K562 (cell line): ENCODE measurements around the gene UTP14C. TPM values are rescaled to one million over a fixed set of nuclear protein-coding genes. Genes with fewer than 3 reads are reported as not detected.

Source experiments
- ATAC-seq: fragments of 200-7000 bp; cut with Tn5 transposase; 3 replicates; pipeline ENCODE4 v1.9.1; 2020; ENCODE audit warnings: moderate library complexity
- BruUV-seq: library from RNA; stranded (reverse); fragments of 400-500 nt; replicated peaks from 2 replicates; lab custom pipeline; 2021; lab: Mats Ljungman, UMichigan
- CTCF ChIA-PET: fragments of 300-600 bp; formaldehyde crosslinking; extraction: SDS; loops from one replicate; lab custom pipeline; 2021; ENCODE audit warnings: low intra/inter-chr PET ratio; lab: Yijun Ruan, JAX
- POLR2A ChIA-PET: fragments of 300-600, 350-650 bp; sonication (Branson Sonifier 250); formaldehyde crosslinking; extraction: SDS; loops from one replicate; lab custom pipeline; 2021; ENCODE audit warnings: antibody characterized with exemption, inconsistent platforms; lab: Yijun Ruan, JAX
- DNase-seq, 4 experiments: peaks; one replicate each; pipeline versions ENCODE4 v3.0.0 to v3.0.0-alpha.2; 2011 to 2018; ENCODE audit warnings: low spot score in 3 of 4, mixed read lengths in 3 of 4; ENCODE audit errors: extremely low read depth in 1 of 4
- FAIRE-seq: peaks from 2 replicates; lab custom pipeline; 2011; peaks lifted over from hg19 to GRCh38; lab: Jason Lieb, UNC
- H2AFZ ChIP-seq: 2 replicates; pipeline ENCODE4 v1.6.0; 2011; ENCODE audit warnings: low read depth, low read length, control low read depth, inconsistent platforms
- H3K27ac ChIP-seq: fragments of 200-600 bp; 3 replicates; pipeline ENCODE4 v1.8.0; 2011; ENCODE audit warnings: low read depth, mild to moderate bottlenecking, control low read depth, inconsistent platforms, low read length, moderate library complexity, mixed read lengths; ENCODE audit errors: extremely low read depth
- H3K27me3 ChIP-seq, 2 experiments: fragments of 300-600 bp in 1 of 2; 2 replicates in 1 of 2; 3 replicates in 1 of 2; pipeline versions ENCODE4 v1.6.0 to v1.8.0; 2011; ENCODE audit warnings: inconsistent platforms in 2 of 2, low read length in 2 of 2, mild to moderate bottlenecking in 1 of 2, mixed read lengths in 1 of 2, moderate library complexity in 1 of 2; ENCODE audit not compliant: control insufficient read depth in 2 of 2, insufficient read depth in 2 of 2
- H3K36me3 ChIP-seq: fragments of 300-600 bp; 3 replicates; pipeline ENCODE4 v1.8.0; 2011; ENCODE audit warnings: mild to moderate bottlenecking, low read length, inconsistent platforms; ENCODE audit not compliant: control insufficient read depth, insufficient read depth
- H3K4me1 ChIP-seq, 2 experiments: fragments of 200-600 bp in 1 of 2; replicated peaks in 1 of 2; 2 replicates in 1 of 2; 3 replicates in 1 of 2; pipeline versions ENCODE4 v1.5.1 to v1.8.0; 2011; ENCODE audit warnings: inconsistent platforms in 2 of 2, low read length in 2 of 2, mild to moderate bottlenecking in 1 of 2, mixed read lengths in 1 of 2, moderate library complexity in 1 of 2; ENCODE audit not compliant: control insufficient read depth in 2 of 2, insufficient read depth in 2 of 2
- H3K4me2 ChIP-seq: 2 replicates; pipeline ENCODE4 v1.6.1; 2011; ENCODE audit warnings: low read length, control low read depth, inconsistent platforms, mixed read lengths; ENCODE audit not compliant: insufficient read depth
- H3K4me3 ChIP-seq: fragments of 200-600 bp; sonication (generic), shearing (Covaris generic); 2 replicates; pipeline ENCODE4 v1.5.1; 2016; ENCODE audit warnings: control low read depth, inconsistent platforms
- H3K79me2 ChIP-seq: fragments of 200-600 bp; 3 replicates; pipeline ENCODE4 v1.8.0; 2011; ENCODE audit warnings: low read length, inconsistent platforms; ENCODE audit not compliant: control insufficient read depth, insufficient read depth
- H3K9ac ChIP-seq, 2 experiments: 2 replicates each; pipeline versions ENCODE4 v1.6.0 to v1.6.1; 2011; ENCODE audit warnings: low read depth in 2 of 2, low read length in 2 of 2, control low read depth in 1 of 2, inconsistent platforms in 1 of 2, mild to moderate bottlenecking in 1 of 2, mixed read lengths in 1 of 2; ENCODE audit not compliant: insufficient read depth in 1 of 2
- H3K9me1 ChIP-seq: one replicate; pipeline ENCODE4 v1.6.0; 2011; ENCODE audit warnings: inconsistent platforms, mild to moderate bottlenecking, low read length, moderate library complexity; ENCODE audit not compliant: control insufficient read depth, insufficient read depth
- H3K9me3 ChIP-seq: replicated peaks from 2 replicates; pipeline ENCODE4 v1.5.1; 2011; ENCODE audit warnings: low read depth, low read length, inconsistent platforms; ENCODE audit not compliant: control insufficient read depth, insufficient read depth
- H4K20me1 ChIP-seq: replicated peaks from 2 replicates; pipeline ENCODE4 v1.6.1; 2011; ENCODE audit warnings: low read length, inconsistent platforms, mixed read lengths; ENCODE audit not compliant: control insufficient read depth, insufficient read depth
- CTCF ChIP-seq, 3 experiments: IDR thresholded peaks in 2 of 3; conservative IDR thresholded peaks in 1 of 3; 2 replicates each; pipeline ENCODE4 v1.5.1; 2011 to 2012; ENCODE audit warnings: low read length in 3 of 3, mild to moderate bottlenecking in 3 of 3, control low read depth in 2 of 3, improper control_type of control experiment in 1 of 3, inconsistent platforms in 1 of 3, low read depth in 1 of 3, mixed read lengths in 1 of 3, moderate library complexity in 1 of 3; ENCODE audit not compliant: insufficient read depth in 2 of 3
- JUND ChIP-seq, 2 experiments: IDR thresholded peaks; 2 replicates in 1 of 2; 3 replicates in 1 of 2; pipeline ENCODE4 v1.6.1; 2011; ENCODE audit warnings: borderline replicate concordance in 2 of 2, low read depth in 2 of 2, low read length in 2 of 2, improper control_type of control experiment in 1 of 2, missing biosample characterization in 1 of 2, missing genetic modification characterization in 1 of 2, missing genetic modification reagents in 1 of 2
- MAFK ChIP-seq: IDR thresholded peaks from 2 replicates; pipeline ENCODE4 v1.6.1; 2011; ENCODE audit warnings: low read length, improper control_type of control experiment
- NR2F6 ChIP-seq: fragments of 450-650 bp; formaldehyde crosslinking; IDR thresholded peaks from 2 replicates; pipeline ENCODE4 v1.4.0; 2020; ENCODE audit warnings: mild to moderate bottlenecking
- RAD21 ChIP-seq, 2 experiments: fragments of 250-450 bp in 1 of 2; fragments of 450-650 bp in 1 of 2; sonication (Bioruptor Pico) in 1 of 2; formaldehyde crosslinking in 1 of 2; IDR thresholded peaks in 1 of 2; conservative IDR thresholded peaks in 1 of 2; 2 replicates each; pipeline versions ENCODE4 v1.4.0 to v1.8.0; 2020 to 2022; ENCODE audit warnings: mild to moderate bottlenecking in 2 of 2, moderate library complexity in 1 of 2
- SPI1 ChIP-seq: IDR thresholded peaks from 2 replicates; pipeline ENCODE4 v1.6.1; 2011; ENCODE audit warnings: low read depth, low read length, control low read depth, borderline replicate concordance
- USF1 ChIP-seq: sonication (generic); formaldehyde crosslinking; IDR thresholded peaks from 2 replicates; pipeline ENCODE4 v1.9.0; 2022; ENCODE audit warnings: mild to moderate bottlenecking, missing genetic modification reagents
- WGBS: fragments of 100-300 bp; shearing (Covaris generic); methylation state at CpG from one replicate; pipeline ENCODE4 v1.1.6; 2016; ENCODE audit warnings: low coverage, mixed read lengths; ENCODE audit not compliant: insufficient coverage; ENCODE audit errors: missing lambda C conversion rate; 5-methylcytosine and 5-hydroxymethylcytosine counted together
- in situ Hi-C: fragments of 300-500 bp; cut with MboI; formaldehyde crosslinking; loops from 4 replicates; pipeline ENCODE4 v1.15.0; 2018; ENCODE audit warnings: inconsistent platforms, mixed read lengths
- intact Hi-C: fragments of 100-400 bp; cut with micrococcal nuclease; formaldehyde crosslinking; loops from 2 replicates; pipeline ENCODE4 v1.14.2; 2022
- polyA plus RNA-seq, 8 experiments: library from polyadenylated mRNA; depleted of rRNA in 4 of 8; stranded (reverse) in 5 of 8; unstranded in 3 of 8; fragments of >200 nt; fragmentation: Nextera tagmentation in 2 of 8; fragmentation: Illumina TruSeq in 1 of 8; extraction: Ambion mirVana in 2 of 8; extraction: Trizol in 1 of 8; gene quantifications; 2 replicates each; pipeline versions ENCODE4 v1.2.1 to v1.2.3, GENCODE V29; 2011 to 2014; ENCODE audit warnings: inconsistent platforms in 1 of 8, missing spikeins in 1 of 8
- total RNA-seq, 7 experiments: library from RNA; depleted of rRNA in 6 of 7; stranded (reverse); fragments of >200 nt in 6 of 7; fragmentation: Illumina TruSeq in 2 of 7; extraction: Trizol in 2 of 7; gene quantifications; 2 replicates each; pipeline versions ENCODE4 v1.2.1 to v1.2.3, GENCODE V29; 2011 to 2021; ENCODE audit warnings: low replicate concordance in 1 of 7
- TF ChIP-seq, protein P1 (sequence below): fragments of 250-450 bp; sonication (Bioruptor Pico); IDR thresholded peaks from 2 replicates; pipeline ENCODE4 v1.8.0; 2021; ENCODE audit warnings: mild to moderate bottlenecking, moderate library complexity

The UTP14C gene
- total and polyA plus RNA-seq, 9 of the 15 experiments (the other 6 are each of a cell fraction or from before 2014, with no cell fraction given): 3.4 to 10.3 (median 6.0) TPM

GRCh38 chr13:52001120-52001731 is 23.3 kb upstream of the UTP14C start (continued):
- TF ChIP-seq CTCF (IDR thresholded peaks at IDR 0.05 in 2 of 3, conservative IDR thresholded peaks at IDR 0.05 in 1 of 3; ENCODE audit: insufficient read depth in 2 of 3, low read depth in 1 of 3, low read length in 3 of 3): peak; percentile 36 to 67 (median 53); a peak in 4 of 6 replicates
- no peak for TF ChIP-seq NR2F6 (CRISPR knock-in tag)
- TF ChIP-seq RAD21 (CRISPR knock-in tag; conservative IDR thresholded peaks at IDR 0.05 in 1 of 2, IDR thresholded peaks at IDR 0.05 in 1 of 2): peak; percentile 49 to 73
- peak; percentile 77 for TF ChIP-seq SPI1
- no peak for TF ChIP-seq JUND (IDR thresholded peaks at IDR 0.05; ENCODE audit: borderline replicate concordance, low read depth, low read length)
- TF ChIP-seq JUND (tag; IDR thresholded peaks at IDR 0.05; ENCODE audit: borderline replicate concordance, low read depth, low read length): no peak

GRCh38 chr13:52002361-52002760 is 22.1 kb upstream of the UTP14C start:
- no TSS peak for BruUV-seq
- WGBS: 82% methylated on average over 3 of the region's 4 CpGs
- Histone ChIP-seq H3K9ac (no peak overlapping the region), H3K79me2 (peaks cover 79% of the 10 kb centered on the region), H4K20me1 (no peaks in the 10 kb centered on the region), H2AFZ (no peak overlapping the region), H3K27ac (no peak overlapping the region), H3K4me2 (no peak overlapping the region), H3K27me3 (no peaks in the 10 kb centered on the region), H3K9me1 (no peaks in the 10 kb centered on the region), H3K36me3 (peaks cover 6% of the 10 kb centered on the region), H3K9me3 (0 out of 2 replicates have a peak, but pooled peaks cover 1% of the 10 kb centered on the region), H3K4me3 (no peak overlapping the region), H3K4me1 (peaks cover 24 to 32% of the 10 kb centered on the region in 2 experiments)
- intact Hi-C loops: loop anchor here (5.0 kb wide), 1 partner anchor 105 kb away; no protein-coding TSS in a partner anchor
- ATAC-seq (no peak), DNase-seq (no peak), FAIRE-seq (no peak)
- ChIA-PET CTCF (no interaction called here), POLR2A (no interaction called here)
- TF ChIP-seq, protein P1, sequence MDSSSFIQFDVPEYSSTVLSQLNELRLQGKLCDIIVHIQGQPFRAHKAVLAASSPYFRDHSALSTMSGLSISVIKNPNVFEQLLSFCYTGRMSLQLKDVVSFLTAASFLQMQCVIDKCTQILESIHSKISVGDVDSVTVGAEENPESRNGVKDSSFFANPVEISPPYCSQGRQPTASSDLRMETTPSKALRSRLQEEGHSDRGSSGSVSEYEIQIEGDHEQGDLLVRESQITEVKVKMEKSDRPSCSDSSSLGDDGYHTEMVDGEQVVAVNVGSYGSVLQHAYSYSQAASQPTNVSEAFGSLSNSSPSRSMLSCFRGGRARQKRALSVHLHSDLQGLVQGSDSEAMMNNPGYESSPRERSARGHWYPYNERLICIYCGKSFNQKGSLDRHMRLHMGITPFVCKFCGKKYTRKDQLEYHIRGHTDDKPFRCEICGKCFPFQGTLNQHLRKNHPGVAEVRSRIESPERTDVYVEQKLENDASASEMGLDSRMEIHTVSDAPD: no peak
- TF ChIP-seq USF1 (no peak), MAFK (no peak)
- in situ Hi-C loops: no loop called here
